Erythroblast (primary cell): ENCODE measurements around the gene PLA2R1.

Experiments used
- GATA1 ChIP-seq: IDR thresholded peaks from 2 replicates; pipeline ENCODE4 v1.6.1; 2011; ENCODE audit warnings: low read depth, mild to moderate bottlenecking, control low read depth, low read length, moderate library complexity
- POLR2A ChIP-seq: IDR thresholded peaks from 2 replicates; pipeline ENCODE4 v1.6.1; 2011; ENCODE audit warnings: mild to moderate bottlenecking, low read length

DNA sequence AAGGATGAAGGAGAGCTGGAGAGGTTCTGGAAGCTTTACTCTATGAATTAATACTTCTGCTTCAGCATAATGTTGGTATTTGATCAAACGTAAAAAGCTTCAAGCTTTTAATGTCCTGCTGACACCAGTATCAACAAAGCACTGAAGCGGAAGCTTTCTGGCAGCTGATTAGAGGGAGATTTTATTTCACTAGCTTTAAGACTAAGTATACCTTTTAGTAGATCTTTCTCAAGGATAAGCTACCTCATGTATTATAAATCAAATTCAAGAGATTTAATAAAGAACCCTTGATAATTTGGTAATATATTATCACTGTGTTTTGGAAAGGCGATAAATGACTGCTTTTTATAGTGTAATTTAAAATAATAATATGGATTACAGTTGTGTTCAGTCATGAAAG is 136.4 kb downstream of the PLA2R1 start:
- TF ChIP-seq POLR2A, result no peak
- no peak for TF ChIP-seq GATA1
